Measurements from ENCODE around the gene PGGHG. TPM values are rescaled to one million over a fixed set of nuclear protein-coding genes. Genes with fewer than 3 reads are reported as not detected.

Gene PGGHG
- total RNA-seq, 1 experiment from 2014 or later = 9.5 TPM

GRCh38 chr11:272195-272930 is 16.6 kb upstream of the PGGHG start:
- DNase-seq = no peak
- Mint-ChIP-seq H3K36me3 (ENCODE audit: insufficient read depth, unreplicated experiment) (no peaks in the 10 kb centered on the region), H3K9me3 (ENCODE audit: low read depth, unreplicated experiment) (peaks cover 5% of the 10 kb centered on the region), H3K27ac (ENCODE audit: unreplicated experiment) (no peak overlapping the region), H3K4me1 (ENCODE audit: low read depth, unreplicated experiment) (peaks cover 18% of the 10 kb centered on the region), H3K27me3 (ENCODE audit: unreplicated experiment) (peaks cover 74% of the 10 kb centered on the region), H3K4me3 (ENCODE audit: low read depth, unreplicated experiment) (no peak overlapping the region)
- no TSS peak for BruUV-seq (replicated peaks)
- CTCF ChIA-PET = no interaction called here
- intact Hi-C loops (cut with micrococcal nuclease; ENCODE audit: unreplicated experiment) = no loop called here
- no peak for TF ChIP-seq CTCF (IDR thresholded peaks at IDR 0.05; ENCODE audit: unreplicated experiment)

- Mint-ChIP-seq H3K4me1 (ENCODE audit: low read depth, unreplicated experiment) (peaks cover 16% of the 10 kb centered on the region), H3K4me3 (ENCODE audit: low read depth, unreplicated experiment) (no peak overlapping the region), H3K36me3 (ENCODE audit: insufficient read depth, unreplicated experiment) (no peaks in the 10 kb centered on the region), H3K27ac (ENCODE audit: unreplicated experiment) (no peak overlapping the region), H3K27me3 (ENCODE audit: unreplicated experiment) (peaks cover 74% of the 10 kb centered on the region), H3K9me3 (ENCODE audit: low read depth, unreplicated experiment) (peaks cover 5% of the 10 kb centered on the region)
- no peak for TF ChIP-seq CTCF (IDR thresholded peaks at IDR 0.05; ENCODE audit: unreplicated experiment)
- CTCF ChIA-PET = no interaction called here
- no peak for DNase-seq
- intact Hi-C loops (cut with micrococcal nuclease; ENCODE audit: unreplicated experiment) = no loop called here
- BruUV-seq (replicated peaks) = no TSS peak
Observed at GRCh38 chr11:272931-273198, 16.1 kb upstream of the PGGHG start.

GRCh38 chr11:276219-276618 is 12.7 kb upstream of the PGGHG start:
- Mint-ChIP-seq H3K4me3 (ENCODE audit: low read depth, unreplicated experiment) (no peak overlapping the region), H3K36me3 (ENCODE audit: insufficient read depth, unreplicated experiment) (no peaks in the 10 kb centered on the region), H3K27ac (ENCODE audit: unreplicated experiment) (no peak overlapping the region), H3K4me1 (ENCODE audit: low read depth, unreplicated experiment) (no peaks in the 10 kb centered on the region), H3K27me3 (ENCODE audit: unreplicated experiment) (peaks cover 79% of the 10 kb centered on the region), H3K9me3 (ENCODE audit: low read depth, unreplicated experiment) (peaks cover 5% of the 10 kb centered on the region)
- no peak for TF ChIP-seq CTCF (IDR thresholded peaks at IDR 0.05; ENCODE audit: unreplicated experiment)
- CTCF ChIA-PET = no interaction called here
- no TSS peak for BruUV-seq (replicated peaks)
- DNase-seq = no peak
- intact Hi-C loops (cut with micrococcal nuclease; ENCODE audit: unreplicated experiment) = no loop called here

- Mint-ChIP-seq H3K36me3 (ENCODE audit: insufficient read depth, unreplicated experiment) (no peaks in the 10 kb centered on the region), H3K4me1 (ENCODE audit: low read depth, unreplicated experiment) (no peaks in the 10 kb centered on the region), H3K9me3 (ENCODE audit: low read depth, unreplicated experiment) (peaks cover 5% of the 10 kb centered on the region), H3K27ac (ENCODE audit: unreplicated experiment) (no peak within 1 kb of the TSS), H3K4me3 (ENCODE audit: low read depth, unreplicated experiment) (no peak within 1 kb of the TSS), H3K27me3 (ENCODE audit: unreplicated experiment) (peaks cover 79% of the 10 kb centered on the region)
- BruUV-seq (replicated peaks) = no TSS peak
- no peak for DNase-seq
- CTCF ChIA-PET = no interaction called here
- intact Hi-C loops (cut with micrococcal nuclease; ENCODE audit: unreplicated experiment) = no loop called here
- no peak for TF ChIP-seq CTCF (IDR thresholded peaks at IDR 0.05; ENCODE audit: unreplicated experiment)
Observed at GRCh38 chr11:278001-278951, 10.7 kb upstream of the PGGHG start, which contains the start of gene NLRP6. Gene NLRP6, plus strand, starts transcription at chr11:278407. Its CDS starts 163 bp downstream, at chr11:278570.

Data from Calu3 (cell line).